ENCODE results near the gene OR6N2. TPM values are rescaled to one million over a fixed set of nuclear protein-coding genes. Genes with fewer than 3 reads are reported as not detected.

OR6N2 gene
- total RNA-seq, 4 donors from 2014 or later: not detected

GRCh38 chr1:158732524-158732923 lies 48.5 kb downstream of the OR6N2 start:
- Histone ChIP-seq H3K9me3 (no peaks in the 10 kb centered on the region), H3K27ac (no peak overlapping the region), H3K4me3 (no peak overlapping the region), H3K36me3 (no peaks in the 10 kb centered on the region), H3K27me3 (no peaks in the 10 kb centered on the region), H3K4me1 (no peaks in the 10 kb centered on the region)
- TF ChIP-seq POLR2A (IDR thresholded peaks at IDR 0.05): no peak
- intact Hi-C loops (cut with DNase I; ENCODE audit: low total_unique reads): no loop called here
- no peak for DNase-seq

- DNase-seq: no peak
- Histone ChIP-seq H3K9me3 (no peaks in the 10 kb centered on the region), H3K36me3 (no peaks in the 10 kb centered on the region), H3K4me1 (no peaks in the 10 kb centered on the region), H3K27ac (no peak overlapping the region), H3K27me3 (no peaks in the 10 kb centered on the region), H3K4me3 (no peak overlapping the region)
- TF ChIP-seq POLR2A (IDR thresholded peaks at IDR 0.05): no peak
- TF ChIP-seq CTCF (IDR thresholded peaks at IDR 0.05): no peak
- intact Hi-C loops (cut with DNase I; ENCODE audit: low total_unique reads): no loop called here
Observed at GRCh38 chr1:158731707-158732106, 49.3 kb downstream of the OR6N2 start.

DNA sequence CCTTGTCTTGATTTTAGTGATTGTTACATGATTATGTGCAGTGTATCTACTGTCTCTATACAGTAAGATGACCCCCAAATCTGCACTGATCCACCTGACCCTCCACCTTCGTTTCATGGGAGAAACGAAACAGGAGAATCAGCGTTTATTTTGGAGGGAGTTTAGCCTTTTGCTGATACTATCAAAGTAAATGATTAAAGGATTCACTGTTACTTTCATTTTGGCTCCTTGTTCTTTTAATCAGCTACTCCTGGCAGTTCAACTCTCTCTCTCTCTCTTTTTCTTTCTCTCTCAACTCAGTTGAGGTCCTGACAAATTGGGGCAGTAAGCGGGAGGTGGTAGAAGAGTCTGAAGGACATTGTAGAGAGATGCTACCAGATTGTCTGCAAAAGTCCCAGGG lies 50.6 kb downstream of the OR6N2 start:
- intact Hi-C loops (cut with DNase I; ENCODE audit: low total_unique reads): no loop called here
- H3K4me3 ChIP-seq: no peak overlapping the region
- H3K9me3 ChIP-seq: no peaks in the 10 kb centered on the region
- DNase-seq: no peak
- H3K36me3 ChIP-seq: no peaks in the 10 kb centered on the region
- TF ChIP-seq CTCF (IDR thresholded peaks at IDR 0.05): no peak
- TF ChIP-seq POLR2A (IDR thresholded peaks at IDR 0.05): no peak
- no peaks in the 10 kb centered on the region for H3K4me1 ChIP-seq
- no peak overlapping the region for H3K27ac ChIP-seq
- H3K27me3 ChIP-seq: no peaks in the 10 kb centered on the region

DNA sequence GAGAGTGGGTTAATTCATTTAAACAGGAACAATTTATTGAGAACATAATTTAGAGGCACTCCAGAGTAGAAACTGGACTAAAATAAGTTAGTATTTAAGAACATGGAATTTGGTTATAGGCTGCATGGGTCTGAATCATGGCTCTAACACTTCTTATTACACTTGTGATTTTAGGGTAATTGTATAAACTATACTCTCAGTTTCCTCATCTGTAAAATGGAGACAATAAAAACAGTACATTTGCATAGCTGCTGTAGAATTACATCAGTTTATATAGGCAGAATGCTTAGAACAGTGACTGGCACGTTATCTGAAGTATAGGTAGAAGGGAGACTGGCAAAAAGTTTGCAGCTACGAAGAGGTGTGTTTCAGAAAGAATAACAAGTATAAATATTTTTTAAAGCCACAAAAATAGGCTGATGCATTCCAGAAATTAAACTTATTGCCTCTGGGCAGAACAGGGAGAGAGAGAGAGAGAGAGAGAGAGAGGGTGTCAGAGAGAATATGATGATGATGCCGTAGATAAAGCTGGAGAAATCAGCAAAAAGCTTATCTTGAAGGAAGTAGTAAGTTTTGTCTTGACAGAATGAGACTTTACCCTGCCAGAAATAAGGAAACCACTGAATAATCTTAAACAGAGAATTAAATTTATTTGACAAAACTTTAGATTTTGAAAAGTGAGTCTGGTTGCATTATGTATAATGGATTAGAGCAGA lies 52.3 kb downstream of the OR6N2 start:
- Histone ChIP-seq H3K4me3 (no peak overlapping the region), H3K27ac (no peak overlapping the region), H3K36me3 (no peaks in the 10 kb centered on the region), H3K9me3 (no peaks in the 10 kb centered on the region), H3K4me1 (no peaks in the 10 kb centered on the region), H3K27me3 (no peaks in the 10 kb centered on the region)
- TF ChIP-seq POLR2A (IDR thresholded peaks at IDR 0.05): no peak
- TF ChIP-seq CTCF (IDR thresholded peaks at IDR 0.05): no peak
- intact Hi-C loops (cut with DNase I; ENCODE audit: low total_unique reads): no loop called here
- no peak for DNase-seq

DNA sequence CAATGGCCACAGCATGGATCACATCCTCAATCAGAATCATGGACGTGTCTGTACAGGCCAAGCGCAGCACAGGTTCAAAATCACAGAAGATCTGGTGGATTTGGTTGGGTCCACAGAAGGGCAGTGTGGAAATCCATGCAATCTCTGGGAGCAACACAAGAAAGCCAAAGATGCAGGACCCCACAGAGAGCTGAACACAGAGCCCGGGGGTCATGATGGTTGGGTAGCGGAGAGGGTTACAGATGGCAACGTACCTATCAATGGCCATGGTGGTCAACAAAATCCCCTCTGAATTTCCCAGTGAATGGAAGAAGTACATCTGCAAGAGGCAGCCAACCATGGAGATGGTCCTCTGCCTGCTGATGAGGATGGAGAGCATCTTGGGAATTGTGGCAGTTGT lies 56.6 kb downstream of the OR6N2 start:
- no peaks in the 10 kb centered on the region for H3K36me3 ChIP-seq
- no peak for TF ChIP-seq CTCF (IDR thresholded peaks at IDR 0.05)
- TF ChIP-seq POLR2A (IDR thresholded peaks at IDR 0.05): no peak
- H3K9me3 ChIP-seq: no peaks in the 10 kb centered on the region
- no peak overlapping the region for H3K27ac ChIP-seq
- no peaks in the 10 kb centered on the region for H3K4me1 ChIP-seq
- H3K4me3 ChIP-seq: no peak overlapping the region
- DNase-seq: no peak
- intact Hi-C loops (cut with DNase I; ENCODE audit: low total_unique reads): no loop called here
- H3K27me3 ChIP-seq: no peaks in the 10 kb centered on the region

Small RNA genes within 50 kb of the gene (small RNA-seq; reads per million reads assigned to genes)
- gene OR2AQ1P: not detected

Other genes with a start within 250 kb of the OR6N2 start
- under 1 TPM in 1 of 4 donors, not detected in 3; 0.07 TPM for gene OR6Y1, start 226.8 kb downstream of the OR6N2 start, total RNA-seq
- gene OR6P1, start 210.6 kb downstream of the OR6N2 start, total RNA-seq: not detected
- not detected for gene OR10X1, start 201.3 kb downstream of the OR6N2 start, total RNA-seq
- not detected for gene OR10Z1, start 175.9 kb downstream of the OR6N2 start, total RNA-seq
- 1 to 10 TPM in 1 of 4 donors, not detected in 3; 5.9 TPM for gene SPTA1, start 94.5 kb downstream of the OR6N2 start, total RNA-seq
- gene OR6K2, start 80.6 kb downstream of the OR6N2 start, total RNA-seq: not detected
- gene OR6K3, start 60.5 kb downstream of the OR6N2 start, total RNA-seq: not detected
- not detected for gene OR6K6, start 26.5 kb downstream of the OR6N2 start, total RNA-seq
- gene OR6N1, start 9.0 kb downstream of the OR6N2 start, total RNA-seq: not detected
- gene MNDA, start 50.1 kb upstream of the OR6N2 start, total RNA-seq: 10 to 100 TPM in 1 of 4 donors, 1 to 10 TPM in 2, not detected in 1; 1.6 to 12.6 (median 6.9) TPM
- gene PYHIN1, start 150.3 kb upstream of the OR6N2 start, total RNA-seq: 1 to 10 TPM in 1 of 4 donors, under 1 TPM in 1, not detected in 2; 0.46 to 5.6 TPM
- gene IFI16, start 228.7 kb upstream of the OR6N2 start, total RNA-seq: 100 to 1,000 TPM in 1 of 4 donors, 10 to 100 TPM in 3; 41.9 to 114 (median 59.8) TPM